ENCODE data around the gene SZT2. TPM values are rescaled to one million over a fixed set of nuclear protein-coding genes. Genes with fewer than 3 reads are reported as not detected.

Gene SZT2
- total RNA-seq, 6 experiments from 2014 or later = 12.7 to 30.4 (median 19.2) TPM

DNA sequence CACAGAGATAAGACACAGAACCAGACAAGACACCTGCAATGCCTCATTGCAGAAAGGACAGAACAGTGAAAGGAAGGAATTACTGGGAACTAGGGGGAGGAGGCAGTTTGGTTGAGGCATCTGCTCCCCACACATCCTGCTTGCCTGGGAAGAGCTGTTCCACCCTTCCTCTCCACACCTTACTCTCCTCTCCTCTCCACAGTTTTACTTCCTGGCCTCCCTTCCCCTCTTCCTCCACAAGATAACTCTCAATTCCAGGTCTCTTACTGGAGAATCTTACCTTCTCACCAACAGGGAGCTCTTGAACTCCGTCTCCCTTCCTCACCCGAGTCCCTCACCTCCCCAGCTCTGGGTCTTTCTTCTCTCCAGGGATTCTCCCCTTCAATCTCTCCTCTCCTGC, 24.0 kb upstream of the SZT2 start:
- DNase-seq (no peak), ATAC-seq (no peak)
- 87% methylated on average over 2 of the region's 2 CpGs for WGBS (ENCODE audit: insufficient coverage, low coverage, low lambda C conversion rate, missing lambda C conversion rate)
- Histone ChIP-seq H3K4me3 (no peak overlapping the region), H3K27me3 (no peaks in the 10 kb centered on the region), H3K9me3 (no peaks in the 10 kb centered on the region), H3K27ac (no peak overlapping the region), H3K4me1 (peaks cover 0 to 16% (median 7%) of the 10 kb centered on the region in 4 donors), H3K36me3 (peaks cover 0 to 34% (median 11%) of the 10 kb centered on the region in 4 donors)
- intact Hi-C loops (cut with DNase I) = no loop called here
- TF ChIP-seq, protein P1, sequence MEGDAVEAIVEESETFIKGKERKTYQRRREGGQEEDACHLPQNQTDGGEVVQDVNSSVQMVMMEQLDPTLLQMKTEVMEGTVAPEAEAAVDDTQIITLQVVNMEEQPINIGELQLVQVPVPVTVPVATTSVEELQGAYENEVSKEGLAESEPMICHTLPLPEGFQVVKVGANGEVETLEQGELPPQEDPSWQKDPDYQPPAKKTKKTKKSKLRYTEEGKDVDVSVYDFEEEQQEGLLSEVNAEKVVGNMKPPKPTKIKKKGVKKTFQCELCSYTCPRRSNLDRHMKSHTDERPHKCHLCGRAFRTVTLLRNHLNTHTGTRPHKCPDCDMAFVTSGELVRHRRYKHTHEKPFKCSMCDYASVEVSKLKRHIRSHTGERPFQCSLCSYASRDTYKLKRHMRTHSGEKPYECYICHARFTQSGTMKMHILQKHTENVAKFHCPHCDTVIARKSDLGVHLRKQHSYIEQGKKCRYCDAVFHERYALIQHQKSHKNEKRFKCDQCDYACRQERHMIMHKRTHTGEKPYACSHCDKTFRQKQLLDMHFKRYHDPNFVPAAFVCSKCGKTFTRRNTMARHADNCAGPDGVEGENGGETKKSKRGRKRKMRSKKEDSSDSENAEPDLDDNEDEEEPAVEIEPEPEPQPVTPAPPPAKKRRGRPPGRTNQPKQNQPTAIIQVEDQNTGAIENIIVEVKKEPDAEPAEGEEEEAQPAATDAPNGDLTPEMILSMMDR (IDR thresholded peaks at IDR 0.05) = no peak
- no peak for TF ChIP-seq POLR2A (IDR thresholded peaks at IDR 0.05)

DNA sequence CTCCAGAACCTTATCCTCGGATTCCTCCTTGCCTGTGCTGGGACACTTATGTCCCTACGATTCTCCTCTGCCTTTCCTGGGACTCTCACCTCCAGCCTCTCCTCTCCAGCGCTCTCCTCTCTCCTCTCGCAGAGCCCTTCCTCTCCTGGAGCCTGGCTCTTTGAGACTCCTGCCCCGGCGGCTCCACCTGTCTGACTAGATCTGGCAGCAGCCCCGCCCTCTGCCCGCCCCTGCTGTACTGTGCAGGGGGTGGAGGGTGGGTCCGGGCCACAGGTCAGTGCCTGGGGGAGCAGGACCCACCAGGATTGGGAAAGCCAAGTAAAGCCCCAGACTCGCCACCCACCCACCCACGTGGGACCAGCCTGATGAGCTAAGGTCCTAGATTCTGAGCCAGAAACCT, 23.5 kb upstream of the SZT2 start:
- no peak overlapping the region for H3K4me3 ChIP-seq

DNA sequence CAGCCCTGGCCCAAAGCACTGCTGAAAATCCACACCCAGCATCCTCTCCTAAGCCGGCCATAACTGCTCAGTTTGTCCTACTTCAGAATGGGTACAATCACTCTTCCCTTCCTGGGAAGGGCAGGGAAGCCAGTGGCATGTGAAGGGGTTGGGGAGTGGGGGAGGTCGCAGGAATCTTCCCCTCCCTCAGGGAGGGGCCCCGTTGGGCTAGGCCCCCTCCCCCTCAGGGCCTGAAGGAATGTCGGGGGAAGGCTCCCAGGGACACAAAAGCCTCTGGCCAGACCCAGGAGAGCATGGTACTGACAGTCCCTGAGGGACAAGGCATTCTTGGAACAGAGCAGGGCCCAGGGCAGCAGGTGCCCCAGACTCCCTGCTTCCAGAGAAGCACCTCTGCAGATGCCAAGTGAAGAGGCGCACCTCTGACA, 23.1 kb upstream of the SZT2 start:
- Histone ChIP-seq H3K4me1 (peaks cover 0 to 16% (median 7%) of the 10 kb centered on the region in 4 donors), H3K4me3 (peak overlapping the region; percentile 70 to 87 (median 71)), H3K9me3 (no peaks in the 10 kb centered on the region), H3K27me3 (no peaks in the 10 kb centered on the region), H3K36me3 (peaks cover 0 to 34% (median 11%) of the 10 kb centered on the region in 4 donors), H3K27ac (peak overlapping the region in 2 of 3 donors; percentile 80 to 90)
- ATAC-seq (no peak), DNase-seq (no peak)
- 29% methylated on average over 5 of the region's 5 CpGs for WGBS (ENCODE audit: insufficient coverage, low coverage, low lambda C conversion rate, missing lambda C conversion rate)
- TF ChIP-seq, protein P1 (IDR thresholded peaks at IDR 0.05) = no peak
- TF ChIP-seq POLR2A (IDR thresholded peaks at IDR 0.05) = no peak
- intact Hi-C loops (cut with DNase I) = no loop called here

More for the DNA sequence above, 23.5 kb upstream of the SZT2 start:
- H3K9me3 ChIP-seq = no peaks in the 10 kb centered on the region
- WGBS (ENCODE audit: insufficient coverage, low coverage, low lambda C conversion rate, missing lambda C conversion rate) = 83% methylated on average over 8 of the region's 11 CpGs
- no peak for ATAC-seq
- peak overlapping the region in 1 of 3 donors; percentile 90 for H3K27ac ChIP-seq
- intact Hi-C loops (cut with DNase I) = no loop called here
- H3K36me3 ChIP-seq = peaks cover 0 to 34% (median 11%) of the 10 kb centered on the region in 4 donors
- peaks cover 0 to 16% (median 7%) of the 10 kb centered on the region in 4 donors for H3K4me1 ChIP-seq
- H3K27me3 ChIP-seq = no peaks in the 10 kb centered on the region
- no peak for TF ChIP-seq POLR2A (IDR thresholded peaks at IDR 0.05)
- TF ChIP-seq, protein P1 (IDR thresholded peaks at IDR 0.05) = no peak
- DNase-seq = peak in 1 of 3 donors; percentile 45

DNA sequence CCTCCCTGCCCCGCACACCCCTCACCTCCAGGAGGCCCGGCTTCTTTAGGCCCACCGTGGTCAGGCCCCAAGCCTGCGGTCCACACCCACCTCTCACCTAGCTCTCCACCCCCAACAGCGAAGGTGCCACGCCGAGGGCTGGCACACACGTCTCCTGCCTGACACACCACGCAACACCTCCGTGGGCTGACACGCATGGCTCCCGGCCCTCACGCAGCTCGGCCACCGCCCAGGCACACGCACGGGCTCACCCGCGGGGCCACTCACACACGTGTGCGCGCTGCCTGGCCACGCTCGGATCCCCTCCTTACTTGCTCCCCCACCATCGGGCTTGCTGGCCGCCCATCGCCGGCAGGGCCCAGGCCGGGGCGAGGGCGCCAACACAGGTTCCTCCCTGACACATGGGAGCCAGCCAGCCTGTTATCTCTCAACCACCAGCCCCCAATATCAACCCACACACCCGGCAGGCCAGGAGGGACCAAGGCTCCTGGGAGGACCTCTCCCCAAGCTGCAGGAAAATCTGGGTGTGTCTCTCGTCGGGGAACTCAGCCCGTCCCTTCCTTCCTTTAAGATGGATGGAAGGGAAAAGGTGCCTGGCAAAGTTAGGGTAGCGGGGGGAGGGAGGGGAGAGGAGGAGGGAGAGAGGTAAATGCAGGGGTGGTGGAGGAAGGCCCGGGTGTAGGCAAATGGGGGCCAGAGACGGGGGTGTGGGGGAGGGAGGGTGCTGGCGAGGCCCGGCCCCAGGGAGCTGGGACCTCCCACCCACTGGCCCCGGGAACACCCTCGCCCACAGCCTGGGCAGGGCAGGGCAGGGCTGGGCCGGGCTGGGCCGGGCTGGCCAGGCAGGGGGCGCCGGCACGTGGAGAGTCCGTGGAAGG, 22.4 kb upstream of the SZT2 start:
- H3K4me1 ChIP-seq = peaks cover 0 to 16% (median 7%) of the 10 kb centered on the region in 4 donors
- peak overlapping the region; percentile 67 to 90 (median 80) for H3K27ac ChIP-seq
- H3K9me3 ChIP-seq = no peaks in the 10 kb centered on the region
- H3K27me3 ChIP-seq = no peaks in the 10 kb centered on the region
- peaks cover 0 to 28% (median 11%) of the 10 kb centered on the region in 4 donors for H3K36me3 ChIP-seq
- 0% methylated on average over 11 of the region's 48 CpGs for WGBS (ENCODE audit: insufficient coverage, low coverage, low lambda C conversion rate, missing lambda C conversion rate)
- DNase-seq (peak in 2 of 3 donors; percentile 43 to 66), ATAC-seq (peak; percentile 58 to 73 (median 68))
- intact Hi-C loops (cut with DNase I) = no loop called here
- TF ChIP-seq, protein P1 (IDR thresholded peaks at IDR 0.05) = peak in 1 of 4 donors; percentile 3
- TF ChIP-seq POLR2A (IDR thresholded peaks at IDR 0.05) = no peak
- peak overlapping the region; percentile 70 to 87 (median 71) for H3K4me3 ChIP-seq

Data from right lobe of liver (tissue), 6 donors.